Measurements from ENCODE around the gene MAMDC2. TPM values are rescaled to one million over a fixed set of nuclear protein-coding genes. Genes with fewer than 3 reads are reported as not detected.
A peak's percentile ranks its signal among the peaks of the same experiment; 100 is the strongest.

MAMDC2 gene
- total and polyA plus RNA-seq, 9 donors = 7.6 to 12.3 (median 9.6) TPM

DNA sequence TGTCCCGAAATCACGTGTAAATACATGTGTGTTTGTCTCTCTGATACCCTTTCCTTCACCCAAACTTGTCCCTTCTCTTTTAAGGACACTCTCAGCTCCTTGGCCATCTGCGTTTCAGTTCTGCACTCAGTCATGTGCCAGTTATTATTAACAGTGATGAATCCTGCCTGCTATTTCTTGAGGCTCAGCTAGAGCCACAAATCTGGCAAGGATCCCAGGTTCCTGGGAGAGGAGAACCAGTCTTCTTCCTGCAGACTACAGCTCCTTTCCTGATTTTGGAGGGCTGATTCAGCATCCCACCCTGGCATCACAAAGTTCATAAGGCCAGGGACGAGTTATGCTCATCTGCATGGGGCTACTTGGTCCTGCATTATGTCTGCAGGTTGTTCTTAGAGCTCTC lies 5.6 kb downstream of the MAMDC2 start:
- no peaks in the 10 kb centered on the region for H3K9me3 ChIP-seq (replicated peaks; ENCODE audit: control insufficient read depth, low read depth, low read length)
- peak overlapping the region; percentile 29 for H3K27ac ChIP-seq (ENCODE audit: low read length)
- H3K4me1 ChIP-seq (ENCODE audit: control insufficient read depth, insufficient read depth, low read length) = peaks cover 33% of the 10 kb centered on the region

GRCh38 chr9:70049672-70050271 lies 6.1 kb downstream of the MAMDC2 start:
- Histone ChIP-seq H3K4me3 (ENCODE audit: low read length) (no peak overlapping the region), H3K9me3 (replicated peaks; ENCODE audit: control insufficient read depth, low read depth, low read length) (no peaks in the 10 kb centered on the region), H3K4me1 (ENCODE audit: control insufficient read depth, insufficient read depth, low read length) (peaks cover 28% of the 10 kb centered on the region), H3K36me3 (ENCODE audit: control insufficient read depth, insufficient read depth, low read length) (peaks cover 4% of the 10 kb centered on the region), H3K27me3 (ENCODE audit: control insufficient read depth, insufficient read depth, low read length) (peaks cover 3% of the 10 kb centered on the region), H3K27ac (ENCODE audit: low read length) (peak overlapping the region; percentile 20)
- DNase-seq = peak; percentile 74
- 81% methylated on average over 4 of the region's 6 CpGs for WGBS (ENCODE audit: insufficient coverage)

More for the DNA sequence above, 5.6 kb downstream of the MAMDC2 start:
- Histone ChIP-seq H3K36me3 (ENCODE audit: control insufficient read depth, insufficient read depth, low read length) (peaks cover 4% of the 10 kb centered on the region), H3K4me3 (ENCODE audit: low read length) (no peak overlapping the region), H3K27me3 (ENCODE audit: control insufficient read depth, insufficient read depth, low read length) (peaks cover 8% of the 10 kb centered on the region)
- peak; percentile 83 for DNase-seq
- WGBS (ENCODE audit: insufficient coverage) = 33% methylated on average over 1 of the region's 4 CpGs

DNA sequence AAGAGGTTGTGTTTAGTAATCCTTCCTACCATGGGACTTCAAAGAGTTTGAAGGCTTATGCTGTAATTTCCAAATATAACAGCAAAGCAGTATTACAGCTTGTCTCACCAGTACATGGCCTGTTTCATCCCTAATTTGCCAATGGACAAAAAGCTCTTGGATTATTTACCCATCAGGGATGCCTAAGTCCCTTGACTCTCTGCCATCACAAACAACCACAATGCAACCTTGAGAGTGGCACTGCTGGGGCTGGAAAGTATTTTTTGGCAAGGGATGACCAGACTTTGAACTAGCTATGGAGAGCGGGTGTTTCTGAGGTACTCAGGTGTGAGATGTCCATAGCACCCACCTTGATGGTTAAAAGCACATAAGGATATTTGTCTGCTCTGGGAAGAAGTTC lies 9.1 kb downstream of the MAMDC2 start:
- Histone ChIP-seq H3K36me3 (ENCODE audit: control insufficient read depth, insufficient read depth, low read length) (peaks cover 4% of the 10 kb centered on the region), H3K4me3 (ENCODE audit: low read length) (no peak overlapping the region), H3K27me3 (ENCODE audit: control insufficient read depth, insufficient read depth, low read length) (no peaks in the 10 kb centered on the region), H3K9me3 (replicated peaks; ENCODE audit: control insufficient read depth, low read depth, low read length) (no peaks in the 10 kb centered on the region), H3K27ac (ENCODE audit: low read length) (no peak overlapping the region), H3K4me1 (ENCODE audit: control insufficient read depth, insufficient read depth, low read length) (peaks cover 20% of the 10 kb centered on the region)
- no peak for DNase-seq
- 100% methylated on average over 1 of the region's 1 CpG for WGBS (ENCODE audit: insufficient coverage)

- Histone ChIP-seq H3K27me3 (ENCODE audit: control insufficient read depth, insufficient read depth, low read length) (no peaks in the 10 kb centered on the region), H3K9me3 (replicated peaks; ENCODE audit: control insufficient read depth, low read depth, low read length) (no peaks in the 10 kb centered on the region), H3K36me3 (ENCODE audit: control insufficient read depth, insufficient read depth, low read length) (no peaks in the 10 kb centered on the region), H3K4me1 (ENCODE audit: control insufficient read depth, insufficient read depth, low read length) (peaks cover 15% of the 10 kb centered on the region), H3K4me3 (ENCODE audit: low read length) (no peak overlapping the region), H3K27ac (ENCODE audit: low read length) (no peak overlapping the region)
- DNase-seq = peak; percentile 69
- 60% methylated on average over 2 of the region's 2 CpGs for WGBS (ENCODE audit: insufficient coverage)
These were observed 10.2 kb downstream of the MAMDC2 start for GRCh38 chr9:70053864-70054263.

DNA sequence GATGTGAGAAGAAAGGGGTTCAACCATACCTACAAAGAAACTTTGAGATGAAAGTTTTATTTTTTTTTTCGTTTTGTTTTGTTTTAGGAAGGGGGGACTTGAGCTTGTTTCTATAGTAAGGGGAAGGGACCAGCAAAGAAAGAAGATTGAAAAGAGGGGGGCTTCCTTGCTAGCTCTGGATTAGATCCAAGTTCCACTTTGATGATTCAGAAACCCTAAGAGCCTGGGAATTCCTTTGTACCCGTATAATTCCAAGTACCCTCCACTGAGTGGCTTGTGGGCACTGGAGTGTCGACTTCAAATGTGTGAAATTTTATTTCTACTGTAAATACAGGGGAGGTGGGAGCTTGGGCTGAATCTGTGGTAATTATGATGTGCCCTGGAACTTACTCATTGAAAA lies 10.9 kb downstream of the MAMDC2 start:
- no peak overlapping the region for H3K27ac ChIP-seq (ENCODE audit: low read length)
- H3K36me3 ChIP-seq (ENCODE audit: control insufficient read depth, insufficient read depth, low read length) = no peaks in the 10 kb centered on the region
- DNase-seq = no peak
- WGBS (ENCODE audit: insufficient coverage) = no CpG with 5 or more reads among the region's 3 CpGs
- H3K4me1 ChIP-seq (ENCODE audit: control insufficient read depth, insufficient read depth, low read length) = peaks cover 9% of the 10 kb centered on the region
- no peaks in the 10 kb centered on the region for H3K27me3 ChIP-seq (ENCODE audit: control insufficient read depth, insufficient read depth, low read length)
- no peaks in the 10 kb centered on the region for H3K9me3 ChIP-seq (replicated peaks; ENCODE audit: control insufficient read depth, low read depth, low read length)
- H3K4me3 ChIP-seq (ENCODE audit: low read length) = no peak overlapping the region

DNA sequence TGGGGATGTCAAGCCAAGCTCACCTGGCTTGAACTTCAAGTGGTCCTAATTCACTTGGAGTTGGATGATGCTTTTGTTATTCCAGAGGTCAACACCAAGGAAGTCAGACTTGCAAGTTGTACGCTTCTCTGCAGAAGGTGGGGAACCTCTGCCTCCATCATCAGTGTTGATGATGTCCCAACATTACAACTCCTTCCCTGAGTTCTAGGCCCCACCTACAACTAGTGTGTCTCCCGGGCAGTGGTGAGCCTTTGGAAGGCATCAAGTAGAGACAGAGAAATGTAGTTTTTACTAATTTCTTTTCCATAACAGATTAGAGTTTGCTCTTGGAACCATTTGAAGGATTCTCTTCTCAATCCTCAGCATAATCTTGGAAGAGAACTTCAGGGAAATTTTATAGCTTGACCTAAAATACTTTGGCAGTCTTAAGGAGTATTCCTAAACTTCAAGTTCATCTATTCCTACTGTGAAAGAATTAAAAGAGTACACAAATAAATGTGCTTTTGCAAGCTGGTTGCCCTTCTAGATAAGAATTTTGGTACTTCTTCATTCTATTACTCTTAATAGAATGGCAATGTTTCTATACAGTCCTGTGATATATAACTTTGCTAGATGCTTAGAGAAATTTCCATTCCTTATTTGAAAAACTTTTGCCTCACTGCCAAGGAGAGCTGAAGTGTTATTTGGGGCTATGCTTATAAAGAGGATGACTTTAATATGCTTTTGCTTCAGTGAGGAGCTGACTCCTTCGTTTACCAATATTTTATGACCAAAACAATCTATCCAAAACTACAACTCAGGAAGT lies 12.0 kb downstream of the MAMDC2 start:
- no CpG with 5 or more reads among the region's 3 CpGs for WGBS (ENCODE audit: insufficient coverage)
- Histone ChIP-seq H3K9me3 (replicated peaks; ENCODE audit: control insufficient read depth, low read depth, low read length) (no peaks in the 10 kb centered on the region), H3K27me3 (ENCODE audit: control insufficient read depth, insufficient read depth, low read length) (no peaks in the 10 kb centered on the region), H3K36me3 (ENCODE audit: control insufficient read depth, insufficient read depth, low read length) (no peaks in the 10 kb centered on the region), H3K27ac (ENCODE audit: low read length) (peak overlapping the region; percentile 52), H3K4me3 (ENCODE audit: low read length) (no peak overlapping the region), H3K4me1 (ENCODE audit: control insufficient read depth, insufficient read depth, low read length) (peaks cover 5% of the 10 kb centered on the region)
- peak; percentile 84 for DNase-seq

DNA sequence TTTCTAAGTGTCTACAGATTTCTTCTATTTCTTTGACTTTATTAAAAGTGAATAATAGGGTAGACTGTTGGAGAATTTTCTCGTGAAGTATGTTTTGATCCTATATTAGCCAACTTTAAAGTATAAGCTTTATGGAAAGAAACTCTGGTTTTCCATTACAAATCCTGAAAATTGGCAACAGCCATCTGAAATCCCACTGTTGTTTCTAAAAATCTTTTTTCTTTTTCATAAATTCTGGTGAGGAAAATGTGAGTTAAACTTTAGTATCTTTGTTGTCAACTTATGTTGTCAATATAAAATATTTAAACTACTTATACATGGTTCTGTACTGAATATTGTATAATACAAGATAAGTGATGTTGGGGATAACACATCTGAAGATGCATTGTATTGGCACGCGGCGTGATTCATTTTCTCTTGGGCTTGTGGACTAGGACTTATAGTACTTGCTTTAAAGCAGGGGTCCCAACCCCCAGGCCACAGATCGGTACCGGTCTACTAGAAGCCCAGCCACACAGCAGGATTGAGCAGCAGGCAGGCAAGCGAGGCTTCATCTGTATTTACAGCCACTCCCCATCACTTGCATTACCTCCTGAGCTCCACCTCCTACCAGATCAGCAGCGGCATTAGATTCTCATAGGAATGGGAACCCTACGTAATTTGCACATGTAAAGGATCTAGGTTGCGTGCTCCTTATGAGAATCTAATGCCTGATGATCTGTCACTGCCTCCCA lies 12.7 kb downstream of the MAMDC2 start:
- H3K27me3 ChIP-seq (ENCODE audit: control insufficient read depth, insufficient read depth, low read length) = no peaks in the 10 kb centered on the region
- H3K9me3 ChIP-seq (replicated peaks; ENCODE audit: control insufficient read depth, low read depth, low read length) = no peaks in the 10 kb centered on the region
- DNase-seq = peak; percentile 76
- no peaks in the 10 kb centered on the region for H3K36me3 ChIP-seq (ENCODE audit: control insufficient read depth, insufficient read depth, low read length)
- peak overlapping the region; percentile 56 for H3K27ac ChIP-seq (ENCODE audit: low read length)
- WGBS (ENCODE audit: insufficient coverage) = 89% methylated on average over 5 of the region's 10 CpGs
- peaks cover 5% of the 10 kb centered on the region for H3K4me1 ChIP-seq (ENCODE audit: control insufficient read depth, insufficient read depth, low read length)
- H3K4me3 ChIP-seq (ENCODE audit: low read length) = no peak overlapping the region

- H3K4me1 ChIP-seq (ENCODE audit: control insufficient read depth, insufficient read depth, low read length) = peaks cover 5% of the 10 kb centered on the region
- H3K36me3 ChIP-seq (ENCODE audit: control insufficient read depth, insufficient read depth, low read length) = no peaks in the 10 kb centered on the region
- no peak overlapping the region for H3K27ac ChIP-seq (ENCODE audit: low read length)
- no peak overlapping the region for H3K4me3 ChIP-seq (ENCODE audit: low read length)
- no peaks in the 10 kb centered on the region for H3K9me3 ChIP-seq (replicated peaks; ENCODE audit: control insufficient read depth, low read depth, low read length)
- no peaks in the 10 kb centered on the region for H3K27me3 ChIP-seq (ENCODE audit: control insufficient read depth, insufficient read depth, low read length)
- DNase-seq = peak; percentile 66
- WGBS (ENCODE audit: insufficient coverage) = no CpG with 5 or more reads among the region's 3 CpGs
These were observed 15.0 kb downstream of the MAMDC2 start for GRCh38 chr9:70058569-70059116.

DNA sequence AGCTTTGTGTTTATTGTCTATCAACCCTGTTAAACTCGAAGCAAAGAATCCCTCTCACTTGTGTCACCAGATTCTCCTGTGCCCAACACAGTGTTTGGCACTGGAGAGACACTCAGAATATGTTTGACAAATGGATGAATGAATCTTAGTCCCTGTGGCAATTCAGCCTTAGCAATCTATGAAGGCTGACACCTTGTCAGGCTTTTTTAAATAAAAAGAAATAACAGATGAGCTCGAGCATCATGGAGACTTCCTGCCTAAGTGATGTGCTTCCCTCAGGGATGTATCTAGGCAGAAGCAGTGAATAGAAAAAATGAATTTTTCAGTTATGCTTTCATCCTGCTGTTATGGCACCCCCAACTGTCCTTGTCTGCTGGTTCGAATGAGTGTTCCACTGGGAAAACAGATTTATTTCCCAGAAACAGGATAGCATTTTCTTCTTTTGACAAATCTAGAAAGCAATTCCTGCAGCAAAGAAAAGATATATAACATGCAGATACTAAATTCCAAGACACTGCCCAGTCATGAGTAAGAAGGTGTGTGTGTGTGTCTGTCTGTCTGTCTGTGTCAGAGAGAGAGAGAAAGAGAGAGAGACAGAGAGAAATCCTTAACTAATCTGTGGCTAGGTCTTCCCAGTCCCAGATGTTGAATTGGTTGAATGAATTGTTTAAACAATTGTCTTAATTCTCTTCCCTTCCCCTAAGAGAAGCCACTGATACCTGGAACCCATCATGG lies 16.7 kb downstream of the MAMDC2 start:
- 18% methylated on average over 1 of the region's 3 CpGs for WGBS (ENCODE audit: insufficient coverage)
- no peak overlapping the region for H3K4me3 ChIP-seq (ENCODE audit: low read length)
- H3K9me3 ChIP-seq (replicated peaks; ENCODE audit: control insufficient read depth, low read depth, low read length) = no peaks in the 10 kb centered on the region
- DNase-seq = peak; percentile 30
- H3K4me1 ChIP-seq (ENCODE audit: control insufficient read depth, insufficient read depth, low read length) = peaks cover 4% of the 10 kb centered on the region
- peak overlapping the region; percentile 7 for H3K27ac ChIP-seq (ENCODE audit: low read length)
- H3K36me3 ChIP-seq (ENCODE audit: control insufficient read depth, insufficient read depth, low read length) = no peaks in the 10 kb centered on the region
- H3K27me3 ChIP-seq (ENCODE audit: control insufficient read depth, insufficient read depth, low read length) = no peaks in the 10 kb centered on the region

All from muscle of leg (tissue), 11 donors.